Left ventricle myocardium superior (tissue), 1 donor: ENCODE results near the gene CLASP1. TPM values are rescaled to one million over a fixed set of nuclear protein-coding genes. Genes with fewer than 3 reads are reported as not detected.
"Not testable (repeated sequence)": the region's sequence is repeated elsewhere in the genome, so short reads cannot be mapped to it uniquely, and the experiment has no call there.

Experiments used
- ATAC-seq: fragments of 200-7000 bp; cut with Tn5 transposase; one replicate; pipeline ENCODE4 v1.9.1; 2020; ENCODE audit warnings: mild to moderate bottlenecking, moderate library complexity
- DNase-seq: peaks from one replicate; pipeline ENCODE4 v3.0.0-alpha.2; 2020
- intact Hi-C: fragments of 100-400 bp; cut with micrococcal nuclease; formaldehyde crosslinking; loops from one replicate; pipeline ENCODE4 v1.11.0; 2022
- total RNA-seq: library from RNA; stranded (reverse); fragmentation: NEBNext Ultra II Directional; extraction: Animal tissue kit (Norgen Biotek cat#: 25700); gene quantifications from one replicate; pipeline ENCODE4 v1.2.1, GENCODE V29; 2021
- donor health status: DM: no; HTN: yes; CAD: no; lungs with severe emphysema.

CLASP1 gene
- total RNA-seq, 1 donor from 2014 or later, result 66.5 TPM

GRCh38 chr2:121334581-121335293 is 314.5 kb downstream of the CLASP1 start:
- intact Hi-C loops, result no loop called here
- DNase-seq (no peak), ATAC-seq (no peak)

- intact Hi-C loops, result no loop called here
- ATAC-seq (no peak), DNase-seq (no peak)
Measured at GRCh38 chr2:121333834-121334558, 315.3 kb downstream of the CLASP1 start.

DNA sequence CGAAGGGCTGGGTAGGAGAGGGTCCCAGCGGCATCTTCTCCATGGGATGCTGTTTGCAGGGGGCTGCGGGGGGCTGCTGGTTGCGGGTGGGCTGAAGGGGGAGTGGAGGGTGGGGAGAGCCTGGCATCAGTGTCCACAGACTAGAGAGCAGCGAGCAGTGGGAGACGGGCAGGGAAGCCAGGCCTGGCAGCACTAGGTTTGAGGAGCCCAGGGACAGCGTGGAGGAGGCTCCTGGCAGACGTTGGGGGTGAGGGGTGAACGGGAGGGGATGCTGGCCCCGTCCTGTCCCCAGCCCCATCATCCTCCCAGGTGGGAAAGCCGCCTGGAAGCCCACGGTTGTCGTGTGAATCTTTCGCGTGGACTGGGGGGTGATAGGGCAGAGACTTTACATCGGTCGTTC is 316.0 kb downstream of the CLASP1 start:
- ATAC-seq, result no peak
- DNase-seq, result no peak

DNA sequence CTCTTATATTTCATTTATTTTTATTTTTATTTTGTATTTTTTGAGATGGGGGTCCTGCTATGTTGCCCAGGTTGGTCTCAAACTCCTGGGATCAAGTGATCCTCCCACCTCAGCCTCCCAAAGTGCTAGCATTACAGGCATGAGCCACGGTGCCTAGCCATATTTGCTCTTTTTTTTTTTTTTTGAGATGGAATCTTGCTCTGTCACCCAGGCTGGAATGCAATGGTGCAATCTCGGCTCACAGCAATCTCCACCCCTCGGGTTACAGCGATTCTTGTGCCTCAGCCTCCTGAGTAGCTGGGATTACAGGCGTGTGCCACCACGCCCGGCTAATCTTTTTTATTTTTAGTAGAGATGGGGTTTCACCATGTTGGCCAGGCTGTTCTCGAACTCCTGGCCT is 317.9 kb downstream of the CLASP1 start:
- intact Hi-C loops, ATAC-seq, DNase-seq: not testable (repeated sequence)

More for the DNA sequence above, 316.0 kb downstream of the CLASP1 start:
- intact Hi-C loops, result no loop called here

DNA sequence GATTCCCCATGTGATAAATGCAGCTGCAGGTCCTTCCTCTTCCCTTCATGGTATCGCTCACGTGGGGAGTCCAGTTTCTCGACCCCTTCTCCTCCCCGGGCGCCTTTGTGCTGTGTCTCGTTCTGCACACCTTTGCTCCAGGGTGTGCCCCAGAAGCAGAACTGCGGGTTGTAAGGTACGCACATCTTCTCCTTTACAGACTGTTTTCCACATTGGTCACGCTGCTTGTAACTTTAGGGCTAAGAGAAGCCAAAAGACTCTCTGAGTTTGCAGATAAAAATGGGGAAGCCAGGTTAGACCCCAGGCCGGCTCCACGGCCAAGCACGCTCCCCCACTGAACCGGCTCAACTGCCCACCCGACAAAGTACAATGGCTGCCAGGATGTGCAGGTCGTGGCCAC is 318.3 kb downstream of the CLASP1 start:
- intact Hi-C loops, result no loop called here
- DNase-seq (no peak), ATAC-seq (no peak)

GRCh38 chr2:121329786-121330185 is 319.5 kb downstream of the CLASP1 start:
- DNase-seq (no peak), ATAC-seq (no peak)
- intact Hi-C loops, result no loop called here

GRCh38 chr2:121326628-121327027 is 322.6 kb downstream of the CLASP1 start:
- intact Hi-C loops, result no loop called here
- DNase-seq (no peak), ATAC-seq (no peak)

DNA sequence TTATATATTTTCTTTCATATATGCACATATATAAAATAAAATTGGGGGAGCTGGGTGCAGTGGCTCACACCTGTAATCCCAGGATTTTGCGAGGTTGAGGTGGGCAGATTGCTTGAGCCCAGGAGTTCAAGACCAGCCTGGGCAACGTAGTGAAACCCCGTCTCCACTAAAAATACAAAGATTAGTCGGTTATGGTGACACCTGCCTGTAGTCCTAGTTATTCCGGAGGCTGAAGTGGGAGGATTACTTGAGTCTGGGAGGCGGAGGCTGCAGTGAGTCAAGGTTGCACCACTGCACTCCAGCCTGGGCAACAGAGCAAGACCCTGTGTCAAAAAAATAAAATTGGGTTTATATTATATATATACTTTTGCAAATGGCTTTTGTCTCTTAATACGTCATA is 324.7 kb downstream of the CLASP1 start:
- intact Hi-C loops, result no loop called here
- no peak for DNase-seq
- ATAC-seq, result no peak

- intact Hi-C loops, result no loop called here
- DNase-seq (no peak), ATAC-seq (no peak)
Measured at GRCh38 chr2:121321476-121321875, 327.8 kb downstream of the CLASP1 start.

DNA sequence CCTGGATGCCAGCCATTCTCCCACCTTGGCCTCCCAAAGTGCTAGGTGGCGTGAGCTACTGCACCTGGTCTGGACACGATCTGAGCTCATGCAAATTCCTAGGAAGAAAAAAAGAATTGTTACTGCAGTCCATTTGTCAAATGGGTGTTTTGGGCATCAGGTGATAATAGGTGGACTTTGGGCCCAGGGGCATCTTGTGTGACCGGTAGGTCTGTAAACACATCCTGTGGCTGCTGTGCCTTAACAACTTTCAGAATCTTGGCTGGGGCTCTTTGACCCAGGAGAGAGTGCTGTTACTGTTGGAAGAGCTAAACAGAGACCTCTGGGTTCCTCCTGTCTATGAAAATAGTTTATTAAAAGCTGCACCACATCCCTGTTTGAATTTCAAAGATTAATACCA is 329.3 kb downstream of the CLASP1 start:
- ATAC-seq, result no peak
- DNase-seq, result no peak
- intact Hi-C loops, result no loop called here

- intact Hi-C loops, result no loop called here
- DNase-seq (no peak), ATAC-seq (no peak)
Measured at GRCh38 chr2:121316986-121317385, 332.3 kb downstream of the CLASP1 start.

- DNase-seq, intact Hi-C loops, ATAC-seq: not testable (repeated sequence)
Measured at GRCh38 chr2:121313701-121314100, 335.6 kb downstream of the CLASP1 start.

- intact Hi-C loops, result no loop called here
- ATAC-seq, result no peak
- DNase-seq, result no peak
Measured at GRCh38 chr2:121309801-121310200, 339.5 kb downstream of the CLASP1 start.

DNA sequence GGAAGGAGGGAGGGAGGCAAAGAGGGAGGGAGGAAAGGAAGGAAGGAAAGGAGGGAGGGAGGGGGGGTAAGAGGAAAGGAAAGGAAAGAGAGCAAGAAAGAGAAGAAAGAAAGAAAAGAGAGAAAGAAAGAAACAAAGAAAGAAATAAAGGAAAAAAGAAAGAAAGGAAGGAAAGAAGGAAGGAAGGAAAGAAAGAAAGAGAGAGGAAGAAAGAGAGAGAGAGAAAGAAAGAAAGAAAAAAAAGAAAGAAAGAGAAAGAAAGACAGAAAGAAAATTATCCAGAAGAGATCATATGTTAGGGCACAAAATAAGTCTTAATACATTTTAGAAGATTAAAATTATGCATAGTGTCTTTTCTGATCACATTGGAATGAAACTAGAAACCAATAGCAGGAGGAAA is 339.9 kb downstream of the CLASP1 start:
- no peak for ATAC-seq

DNA sequence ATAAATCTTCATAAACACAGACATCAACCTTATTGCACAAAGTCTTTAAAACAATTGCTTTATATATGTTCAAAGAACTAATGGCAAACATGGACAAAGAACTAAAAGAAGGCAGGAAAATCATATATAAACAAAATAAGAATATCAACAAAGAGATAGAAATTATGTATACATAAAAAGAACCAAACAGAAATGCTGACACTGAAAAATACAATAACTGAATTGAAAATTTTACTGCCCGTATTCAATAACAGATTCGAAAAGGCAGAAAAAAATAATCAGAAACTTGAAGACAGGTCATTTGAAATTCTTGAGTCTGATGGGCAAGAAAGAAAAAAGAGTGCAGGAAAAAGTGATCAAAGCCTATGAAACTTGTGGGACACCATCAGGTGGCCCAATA is 342.2 kb downstream of the CLASP1 start:
- intact Hi-C loops, result no loop called here
- ATAC-seq, result no peak
- no peak for DNase-seq

More for the DNA sequence above, 339.9 kb downstream of the CLASP1 start:
- intact Hi-C loops, result no loop called here
- no peak for DNase-seq

DNA sequence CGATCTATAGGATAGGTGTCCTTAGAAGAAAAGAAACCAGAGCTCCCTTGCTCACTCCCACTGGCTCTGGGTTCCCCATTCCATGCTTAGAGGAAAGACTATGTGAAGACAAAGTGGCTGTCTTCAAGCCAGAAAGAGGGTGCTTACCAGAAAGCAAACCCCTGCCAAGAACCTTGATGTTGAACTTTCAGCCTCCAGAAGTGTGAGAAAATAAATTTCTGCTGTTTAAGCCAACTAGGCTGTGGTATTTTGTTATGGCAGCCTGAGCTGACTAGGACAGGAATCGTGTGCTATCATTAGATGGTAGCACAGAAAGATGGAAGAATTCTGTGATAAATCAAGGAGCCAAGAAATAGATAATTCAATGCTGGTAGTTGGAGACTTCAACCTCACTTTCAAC is 344.3 kb downstream of the CLASP1 start:
- intact Hi-C loops, result no loop called here
- DNase-seq, result no peak
- no peak for ATAC-seq

DNA sequence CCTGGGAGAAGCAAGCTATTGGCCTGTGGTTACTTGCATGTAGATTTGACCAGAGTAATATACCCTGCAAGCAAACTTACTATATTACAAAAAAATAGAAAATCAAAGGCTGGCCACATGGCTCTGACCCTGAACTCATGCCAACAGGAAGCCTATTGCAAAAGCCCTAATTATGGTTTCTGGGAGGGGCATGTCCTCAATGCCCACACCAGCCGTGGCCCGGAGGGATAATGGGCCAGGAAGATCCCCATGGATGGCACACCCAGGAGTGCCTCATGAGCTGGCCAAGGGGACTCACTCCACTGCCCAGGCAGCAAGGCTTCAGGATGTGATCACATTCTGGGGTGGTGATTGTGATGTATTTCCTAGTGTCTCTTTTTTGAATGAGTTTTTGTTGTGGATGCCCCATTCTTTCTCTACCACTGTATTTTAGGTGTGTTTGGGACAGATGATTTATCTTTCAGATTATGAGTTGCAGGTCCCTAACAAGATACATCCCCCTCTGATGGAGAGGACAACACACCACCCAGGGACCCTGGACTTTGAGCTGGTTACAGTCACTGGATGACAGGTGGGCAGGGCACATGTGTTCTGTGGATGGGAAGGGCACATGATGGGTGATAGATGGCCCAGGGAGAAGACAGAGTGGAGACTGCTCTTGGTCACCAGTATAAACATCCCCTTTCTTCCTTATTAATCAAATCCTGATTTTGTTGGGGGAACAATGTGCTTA is 345.6 kb downstream of the CLASP1 start:
- no peak for DNase-seq
- ATAC-seq, result no peak
- intact Hi-C loops, result no loop called here

- ATAC-seq, intact Hi-C loops, DNase-seq: not testable (repeated sequence)
Measured at GRCh38 chr2:121301190-121301589, 348.1 kb downstream of the CLASP1 start.

GRCh38 chr2:121298476-121298875 is 350.8 kb downstream of the CLASP1 start:
- ATAC-seq, result no peak
- no peak for DNase-seq
- intact Hi-C loops, result no loop called here

- intact Hi-C loops, ATAC-seq, DNase-seq: not testable (repeated sequence)
Measured at GRCh38 chr2:121297866-121298265, 351.4 kb downstream of the CLASP1 start.
